Fibroblast of lung (primary cell): ENCODE measurements around the gene DHDH. TPM values are rescaled to one million over a fixed set of nuclear protein-coding genes. Genes with fewer than 3 reads are reported as not detected.

Source experiments
- DNase-seq, 2 donors: peaks; one replicate each; pipeline versions ENCODE4 v3.0.0 to v3.0.0-alpha.2; 2010; ENCODE audit warnings: low read depth in 2 of 2
- H2AFZ ChIP-seq: 2 replicates; pipeline ENCODE4 v1.5.1; 2012; ENCODE audit warnings: low read length, control low read depth, inconsistent platforms
- H3K27ac ChIP-seq: 2 replicates; pipeline ENCODE4 v1.5.1; 2011; ENCODE audit warnings: low read length, control low read depth; ENCODE audit not compliant: insufficient read depth
- H3K27me3 ChIP-seq: 2 replicates; pipeline ENCODE4 v1.5.1; 2011; ENCODE audit warnings: mild to moderate bottlenecking, low read length; ENCODE audit not compliant: control insufficient read depth, insufficient read depth
- H3K36me3 ChIP-seq: 2 replicates; pipeline ENCODE4 v1.5.1; 2011; ENCODE audit warnings: low read length; ENCODE audit not compliant: control insufficient read depth, insufficient read depth
- H3K4me1 ChIP-seq: 2 replicates; pipeline ENCODE4 v1.5.1; 2011; ENCODE audit warnings: low read length; ENCODE audit not compliant: control insufficient read depth, insufficient read depth; ENCODE audit errors: extremely low read depth
- H3K4me2 ChIP-seq: 2 replicates; pipeline ENCODE4 v1.5.1; 2011; ENCODE audit warnings: low read length, control low read depth; ENCODE audit not compliant: insufficient read depth; ENCODE audit errors: extremely low read depth
- H3K4me3 ChIP-seq, 4 experiments: fragments of 200-600 bp in 1 of 4; sonication (generic) in 1 of 4; replicated peaks in 1 of 4; 2 replicates each; pipeline ENCODE4 v1.5.1; 2011 to 2016; ENCODE audit warnings: low read length in 4 of 4, low read depth in 3 of 4, mild to moderate bottlenecking in 3 of 4, control low read depth in 2 of 4, inconsistent platforms in 1 of 4, mixed read lengths in 1 of 4; ENCODE audit not compliant: insufficient read depth in 1 of 4; ENCODE audit errors: control extremely low read depth in 1 of 4
- H3K79me2 ChIP-seq: 2 replicates; pipeline ENCODE4 v1.5.1; 2012; ENCODE audit warnings: mild to moderate bottlenecking, low read length, inconsistent platforms; ENCODE audit not compliant: control insufficient read depth, insufficient read depth
- H3K9ac ChIP-seq: 2 replicates; pipeline ENCODE4 v1.5.1; 2011; ENCODE audit warnings: mild to moderate bottlenecking, low read length, control low read depth; ENCODE audit not compliant: insufficient read depth
- H3K9me3 ChIP-seq: 2 replicates; pipeline ENCODE4 v1.5.1; 2012; ENCODE audit warnings: low read depth, low read length; ENCODE audit not compliant: control insufficient read depth, insufficient read depth
- H4K20me1 ChIP-seq: 2 replicates; pipeline ENCODE4 v1.5.1; 2011; ENCODE audit warnings: low read length; ENCODE audit not compliant: control insufficient read depth, insufficient read depth; ENCODE audit errors: extremely low read depth
- CTCF ChIP-seq, 2 donors: IDR thresholded peaks in 1 of 2; conservative IDR thresholded peaks in 1 of 2; 1 replicate in 1 of 2; 2 replicates in 1 of 2; pipeline ENCODE4 v1.5.1; 2011 to 2012; ENCODE audit warnings: low read length in 2 of 2, control low read depth in 1 of 2, inconsistent platforms in 1 of 2, low read depth in 1 of 2, mild to moderate bottlenecking in 1 of 2
- EZH2 ChIP-seq: IDR thresholded peaks from 2 replicates; pipeline ENCODE4 v1.5.1; 2012; ENCODE audit warnings: low read length, control low read depth, mild to moderate bottlenecking; ENCODE audit errors: missing control alignments
- polyA plus RNA-seq, 2 donors: library from polyadenylated mRNA; depleted of rRNA in 1 of 2; stranded (reverse) in 1 of 2; unstranded in 1 of 2; fragments of >200 nt; gene quantifications; 2 replicates each; pipeline ENCODE4 v1.2.1, GENCODE V29; 2011 to 2012; ENCODE audit warnings: missing spikeins in 1 of 2
- total RNA-seq: library from RNA; depleted of rRNA; stranded (reverse); fragments of >200 nt; gene quantifications from 2 replicates; pipeline ENCODE4 v1.2.1, GENCODE V29; 2014

DHDH gene
- total and polyA plus RNA-seq, 2 donors (not counting 1 experiment from before 2014, with no cell fraction given) = 0.08 to 0.17 TPM

GRCh38 chr19:48955308-48955958, 21.9 kb downstream of the DHDH start:
- Histone ChIP-seq H3K9ac (peak overlapping the region; percentile 97), H3K27ac (peak overlapping the region; percentile 97), H3K4me2 (peak overlapping the region; percentile 95), H3K36me3 (peaks cover 8% of the 10 kb centered on the region), H3K9me3 (no peaks in the 10 kb centered on the region), H2AFZ (no peak overlapping the region), H3K27me3 (no peaks in the 10 kb centered on the region), H3K79me2 (peaks cover 25% of the 10 kb centered on the region), H3K4me1 (peaks cover 11% of the 10 kb centered on the region), H4K20me1 (no peaks in the 10 kb centered on the region), H3K4me3 (peak overlapping the region; percentile 61 to 96 (median 94))
- DNase-seq = no peak
- TF ChIP-seq EZH2 = no peak
- TF ChIP-seq CTCF (conservative IDR thresholded peaks at IDR 0.05 in 1 of 2, IDR thresholded peaks at IDR 0.05 in 1 of 2; ENCODE audit: low read depth in 1 of 2, low read length in 2 of 2) = no peak

GRCh38 chr19:48958006-48958405, 24.5 kb downstream of the DHDH start:
- Histone ChIP-seq H3K36me3 (peaks cover 19% of the 10 kb centered on the region), H3K27me3 (no peaks in the 10 kb centered on the region), H3K27ac (no peak overlapping the region), H3K4me3 (no peak overlapping the region), H3K9ac (no peak overlapping the region), H3K9me3 (no peaks in the 10 kb centered on the region), H2AFZ (no peak overlapping the region), H3K4me2 (no peak overlapping the region), H3K79me2 (peaks cover 25% of the 10 kb centered on the region), H4K20me1 (no peaks in the 10 kb centered on the region), H3K4me1 (peaks cover 16% of the 10 kb centered on the region)
- DNase-seq = no peak
- TF ChIP-seq EZH2 (no peak), CTCF (conservative IDR thresholded peaks at IDR 0.05 in 1 of 2, IDR thresholded peaks at IDR 0.05 in 1 of 2; ENCODE audit: low read depth in 1 of 2, low read length in 2 of 2) (no peak)

- no peaks in the 10 kb centered on the region for H3K27me3 ChIP-seq
- no peaks in the 10 kb centered on the region for H3K9me3 ChIP-seq
- no peaks in the 10 kb centered on the region for H4K20me1 ChIP-seq
- TF ChIP-seq EZH2 (no peak), CTCF (conservative IDR thresholded peaks at IDR 0.05 in 1 of 2, IDR thresholded peaks at IDR 0.05 in 1 of 2; ENCODE audit: low read depth in 1 of 2, low read length in 2 of 2) (no peak)
- peaks cover 19% of the 10 kb centered on the region for H3K36me3 ChIP-seq
- no peak overlapping the region for H3K9ac ChIP-seq
- H2AFZ ChIP-seq = no peak overlapping the region
- H3K4me3 ChIP-seq = no peak overlapping the region
- DNase-seq = no peak
- H3K4me2 ChIP-seq = no peak overlapping the region
- peaks cover 25% of the 10 kb centered on the region for H3K79me2 ChIP-seq
- H3K27ac ChIP-seq = no peak overlapping the region
- H3K4me1 ChIP-seq = peaks cover 27% of the 10 kb centered on the region
These were observed 26.1 kb downstream of the DHDH start for GRCh38 chr19:48959341-48960239.
